Smooth muscle cell (in vitro differentiated cells): ENCODE measurements around the gene TLL1. TPM values are rescaled to one million over a fixed set of nuclear protein-coding genes. Genes with fewer than 3 reads are reported as not detected.

ENCODE experiments used
- DNase-seq: peaks from one replicate; lab custom pipeline; 2025; ENCODE audit not compliant: unreplicated experiment; lab: John Stamatoyannopoulos, UW
- H2AFZ ChIP-seq: fragments of 200-600 bp; sonication (generic); 2 replicates; pipeline ENCODE4 v1.6.0; 2016; ENCODE audit warnings: antibody characterized with exemption, low read depth, mild to moderate bottlenecking
- H3F3A ChIP-seq: fragments of 200-600 bp; sonication (generic); 2 replicates; pipeline ENCODE4 v1.6.0; 2017; ENCODE audit warnings: antibody characterized with exemption, low read depth
- H3K27ac ChIP-seq: fragments of 200-600 bp; sonication (generic); 2 replicates; pipeline ENCODE4 v1.5.1; 2016; ENCODE audit warnings: low read depth, mild to moderate bottlenecking
- H3K27me3 ChIP-seq: fragments of 200-600 bp; sonication (generic); 2 replicates; pipeline ENCODE4 v1.6.1; 2016; ENCODE audit warnings: low read depth, mild to moderate bottlenecking
- H3K36me3 ChIP-seq: fragments of 200-600 bp; sonication (generic); 2 replicates; pipeline ENCODE4 v1.5.1; 2016; ENCODE audit warnings: low read depth
- H3K4me1 ChIP-seq: fragments of 200-600 bp; sonication (generic); 2 replicates; pipeline ENCODE4 v1.5.1; 2016; ENCODE audit warnings: low read depth
- H3K4me2 ChIP-seq: fragments of 200-600 bp; sonication (generic); 2 replicates; pipeline ENCODE4 v1.6.0; 2016; ENCODE audit warnings: mild to moderate bottlenecking
- H3K4me3 ChIP-seq: fragments of 200-600 bp; sonication (generic); 2 replicates; pipeline ENCODE4 v1.5.1; 2016; ENCODE audit warnings: mild to moderate bottlenecking
- H3K79me2 ChIP-seq: fragments of 200-600 bp; sonication (generic); 2 replicates; pipeline ENCODE4 v1.6.0; 2016; ENCODE audit warnings: low read depth, mild to moderate bottlenecking
- H3K9ac ChIP-seq: fragments of 200-600 bp; sonication (generic); 2 replicates; pipeline ENCODE4 v1.6.0; 2016; ENCODE audit warnings: low read depth
- H3K9me3 ChIP-seq: fragments of 200-600 bp; sonication (generic); replicated peaks from 2 replicates; pipeline ENCODE4 v1.5.1; 2016; ENCODE audit warnings: low read depth
- H4K20me1 ChIP-seq: fragments of 200-600 bp; sonication (generic); 2 replicates; pipeline ENCODE4 v1.6.0; 2016; ENCODE audit warnings: low read depth
- WGBS: methylation state at CpG from one replicate; pipeline ENCODE4 v1.1.7; 2016; ENCODE audit warnings: low lambda C conversion rate; 5-methylcytosine and 5-hydroxymethylcytosine counted together
- polyA plus RNA-seq: library from polyadenylated mRNA; unstranded; fragments of >200 nt; fragmentation: Nextera tagmentation; extraction: Ambion mirVana; gene quantifications from 2 replicates; pipeline ENCODE4 v1.2.1, GENCODE V29; 2016
- total RNA-seq: library from RNA; depleted of rRNA; stranded (reverse); fragments of >200 nt; gene quantifications from 2 replicates; pipeline ENCODE4 v1.2.3, GENCODE V29; 2014
- TF ChIP-seq, protein P1 (sequence below): fragments of 200-600 bp; sonication (generic); IDR thresholded peaks from 2 replicates; pipeline ENCODE4 v1.5.1; 2017; ENCODE audit warnings: borderline replicate concordance, mild to moderate bottlenecking, antibody characterized with exemption; ENCODE audit not compliant: insufficient read depth, poor library complexity, severe bottlenecking

Gene TLL1
- total and polyA plus RNA-seq, 2 experiments from 2014 or later: 0.16 to 13.6 TPM

GRCh38 chr4:165927366-165927765 is 54.3 kb downstream of the TLL1 start:
- 88% methylated on average over 3 of the region's 3 CpGs for WGBS
- no peak for DNase-seq
- H3K9me3 ChIP-seq: no peaks in the 10 kb centered on the region
- no peaks in the 10 kb centered on the region for H3K27me3 ChIP-seq
- no peak overlapping the region for H3K4me3 ChIP-seq
- H3F3A ChIP-seq: no peaks in the 10 kb centered on the region
- no peaks in the 10 kb centered on the region for H4K20me1 ChIP-seq
- no peaks in the 10 kb centered on the region for H3K36me3 ChIP-seq
- no peak overlapping the region for H2AFZ ChIP-seq
- no peak overlapping the region for H3K27ac ChIP-seq
- no peak overlapping the region for H3K9ac ChIP-seq
- H3K79me2 ChIP-seq: no peaks in the 10 kb centered on the region
- no peaks in the 10 kb centered on the region for H3K4me1 ChIP-seq
- H3K4me2 ChIP-seq: no peak overlapping the region
- TF ChIP-seq, protein P1, sequence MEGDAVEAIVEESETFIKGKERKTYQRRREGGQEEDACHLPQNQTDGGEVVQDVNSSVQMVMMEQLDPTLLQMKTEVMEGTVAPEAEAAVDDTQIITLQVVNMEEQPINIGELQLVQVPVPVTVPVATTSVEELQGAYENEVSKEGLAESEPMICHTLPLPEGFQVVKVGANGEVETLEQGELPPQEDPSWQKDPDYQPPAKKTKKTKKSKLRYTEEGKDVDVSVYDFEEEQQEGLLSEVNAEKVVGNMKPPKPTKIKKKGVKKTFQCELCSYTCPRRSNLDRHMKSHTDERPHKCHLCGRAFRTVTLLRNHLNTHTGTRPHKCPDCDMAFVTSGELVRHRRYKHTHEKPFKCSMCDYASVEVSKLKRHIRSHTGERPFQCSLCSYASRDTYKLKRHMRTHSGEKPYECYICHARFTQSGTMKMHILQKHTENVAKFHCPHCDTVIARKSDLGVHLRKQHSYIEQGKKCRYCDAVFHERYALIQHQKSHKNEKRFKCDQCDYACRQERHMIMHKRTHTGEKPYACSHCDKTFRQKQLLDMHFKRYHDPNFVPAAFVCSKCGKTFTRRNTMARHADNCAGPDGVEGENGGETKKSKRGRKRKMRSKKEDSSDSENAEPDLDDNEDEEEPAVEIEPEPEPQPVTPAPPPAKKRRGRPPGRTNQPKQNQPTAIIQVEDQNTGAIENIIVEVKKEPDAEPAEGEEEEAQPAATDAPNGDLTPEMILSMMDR: no peak

GRCh38 chr4:165927815-165928214 is 54.8 kb downstream of the TLL1 start:
- no peaks in the 10 kb centered on the region for H3K9me3 ChIP-seq
- 67% methylated on average over 3 of the region's 3 CpGs for WGBS
- H3K27ac ChIP-seq: no peak overlapping the region
- DNase-seq: no peak
- TF ChIP-seq, protein P1: no peak
- no peaks in the 10 kb centered on the region for H4K20me1 ChIP-seq
- no peaks in the 10 kb centered on the region for H3F3A ChIP-seq
- no peak overlapping the region for H3K9ac ChIP-seq
- H3K79me2 ChIP-seq: no peaks in the 10 kb centered on the region
- no peaks in the 10 kb centered on the region for H3K36me3 ChIP-seq
- H3K4me2 ChIP-seq: no peak overlapping the region
- no peak overlapping the region for H3K4me3 ChIP-seq
- H3K27me3 ChIP-seq: no peaks in the 10 kb centered on the region
- no peak overlapping the region for H2AFZ ChIP-seq
- H3K4me1 ChIP-seq: no peaks in the 10 kb centered on the region

- Histone ChIP-seq H2AFZ (no peak overlapping the region), H3K4me1 (no peaks in the 10 kb centered on the region), H3F3A (no peaks in the 10 kb centered on the region), H3K4me3 (no peak overlapping the region), H3K27me3 (no peaks in the 10 kb centered on the region), H3K27ac (no peak overlapping the region), H3K79me2 (no peaks in the 10 kb centered on the region), H4K20me1 (no peaks in the 10 kb centered on the region), H3K9ac (no peak overlapping the region), H3K9me3 (no peaks in the 10 kb centered on the region), H3K36me3 (no peaks in the 10 kb centered on the region), H3K4me2 (no peak overlapping the region)
- TF ChIP-seq, protein P1: no peak
- no peak for DNase-seq
- 79% methylated on average over 2 of the region's 2 CpGs for WGBS
Measured at GRCh38 chr4:165928601-165929000, 55.6 kb downstream of the TLL1 start.

DNA sequence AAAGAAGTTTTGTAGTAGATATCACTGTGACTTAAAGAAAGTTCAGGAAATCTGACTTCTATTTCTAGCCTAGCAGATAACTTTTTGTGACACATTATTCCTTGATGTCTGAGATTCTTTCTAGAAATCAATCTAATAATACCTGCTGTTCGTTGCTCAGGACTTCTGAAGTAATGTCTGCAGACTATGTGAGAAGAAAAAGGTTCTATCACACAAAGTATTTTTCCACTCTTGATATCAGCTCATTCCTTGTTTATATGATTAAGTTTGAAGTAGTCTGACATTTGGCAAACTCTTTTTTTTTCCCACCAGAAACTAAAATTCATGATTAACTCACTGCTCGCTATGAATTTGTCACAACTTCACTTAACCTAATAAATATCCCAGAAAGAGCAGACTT is 56.6 kb downstream of the TLL1 start:
- no peaks in the 10 kb centered on the region for H3K36me3 ChIP-seq
- H3K4me2 ChIP-seq: no peak overlapping the region
- no peak overlapping the region for H3K4me3 ChIP-seq
- DNase-seq: no peak
- H3K4me1 ChIP-seq: no peaks in the 10 kb centered on the region
- no peaks in the 10 kb centered on the region for H3K79me2 ChIP-seq
- no peak overlapping the region for H2AFZ ChIP-seq
- no peak overlapping the region for H3K9ac ChIP-seq
- H3K27me3 ChIP-seq: no peaks in the 10 kb centered on the region
- TF ChIP-seq, protein P1: no peak
- no peaks in the 10 kb centered on the region for H3K9me3 ChIP-seq
- no peak overlapping the region for H3K27ac ChIP-seq
- H4K20me1 ChIP-seq: no peaks in the 10 kb centered on the region
- WGBS: 87% methylated on average over 2 of the region's 2 CpGs
- no peaks in the 10 kb centered on the region for H3F3A ChIP-seq
